ENCODE measurements around the gene CPNE6. TPM values are rescaled to one million over a fixed set of nuclear protein-coding genes. Genes with fewer than 3 reads are reported as not detected.

CPNE6 gene
- total and polyA plus RNA-seq, 2 of the 13 experiments (the other 11 are each of a cell fraction or from before 2014, with no cell fraction given): not detected

GRCh38 chr14:24093901-24094840 lies 22.8 kb downstream of the CPNE6 start, which contains the start of gene PCK2 (continued):
- TF ChIP-seq ZBED4 (CRISPR knock-in tag; IDR thresholded peaks at IDR 0.05; ENCODE audit: borderline replicate concordance) (peak; percentile 86), ZKSCAN1 (IDR thresholded peaks at IDR 0.05; ENCODE audit: low read length) (no peak), ZSCAN9 (CRISPR knock-in tag; IDR thresholded peaks at IDR 0.05; ENCODE audit: borderline replicate concordance) (peak; percentile 97), BRCA1 (CRISPR knock-in tag; IDR thresholded peaks at IDR 0.05) (peak; percentile 97), ZNF644 (CRISPR knock-in tag; IDR thresholded peaks at IDR 0.05; ENCODE audit: low read depth) (peak; percentile 83), XRCC5 (optimal IDR thresholded peaks at IDR 0.05; ENCODE audit: low read length) (peak; percentile 34), CCDC6 (CRISPR knock-in tag; IDR thresholded peaks at IDR 0.05) (no peak), SP5 (CRISPR knock-in tag; IDR thresholded peaks at IDR 0.05; ENCODE audit: borderline replicate concordance, low read depth) (peak; percentile 96), ZNF816 (CRISPR knock-in tag; IDR thresholded peaks at IDR 0.05; ENCODE audit: borderline replicate concordance) (no peak), ZNF629 (CRISPR knock-in tag; conservative IDR thresholded peaks at IDR 0.05) (peak; percentile 58), ZNF263 (CRISPR knock-in tag; IDR thresholded peaks at IDR 0.05) (0 out of 2 replicates have a peak, but pooled peaks have one; percentile 66), ZBTB4 (CRISPR knock-in tag; IDR thresholded peaks at IDR 0.05; ENCODE audit: borderline replicate concordance) (no peak), SKIL (CRISPR knock-in tag; IDR thresholded peaks at IDR 0.05; ENCODE audit: borderline replicate concordance) (no peak), FOXA1 (IDR thresholded peaks at IDR 0.05) (no peak), FOXA1 (CRISPR knock-in tag; IDR thresholded peaks at IDR 0.05) (peak; percentile 59; the same call in 1 of the 2 replicates), ZNF580 (CRISPR knock-in tag; IDR thresholded peaks at IDR 0.05; ENCODE audit: borderline replicate concordance, low read depth) (peak; percentile 98), CBX5 (CRISPR knock-in tag; IDR thresholded peaks at IDR 0.05; ENCODE audit: borderline replicate concordance) (peak; percentile 86), POGZ (CRISPR knock-in tag; IDR thresholded peaks at IDR 0.05) (peak; percentile 81)

All from HepG2 (cell line).